Activated CD4-positive, alpha-beta T cell treated with anti-CD3 and anti-CD28 coated beads, Interleukin-2, amount 50 U/mL, for 24 hours (primary cell): ENCODE measurements around the gene MYCBP.
"Not testable (repeated sequence)": the region's sequence is repeated elsewhere in the genome, so short reads cannot be mapped to it uniquely, and the experiment has no call there.

ENCODE experiments used
- DNase-seq, 2 donors: peaks; one replicate each; pipeline ENCODE4 v3.0.0-alpha.2; 2020; ENCODE audit warnings: low read depth in 1 of 2, low spot score in 1 of 2

The MYCBP gene

DNA sequence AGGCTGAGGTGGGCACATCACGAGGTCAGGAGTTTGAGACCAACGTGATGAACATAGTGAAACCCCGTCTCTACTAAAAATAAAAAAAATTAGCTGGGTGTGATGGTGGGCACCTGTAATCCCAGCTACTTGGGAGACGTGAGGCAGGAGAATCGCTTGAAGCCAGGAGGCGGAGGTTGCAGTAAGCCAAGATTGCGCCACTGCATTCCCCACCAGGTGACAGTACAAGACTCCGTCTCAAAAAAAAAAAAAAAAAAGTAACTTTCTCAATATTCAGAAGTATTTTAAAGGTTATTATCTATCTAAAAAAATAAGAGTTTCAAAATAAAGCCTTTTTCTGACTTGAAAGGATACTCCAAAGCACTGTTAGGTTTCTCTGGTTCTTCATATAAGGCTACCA, 5.9 kb downstream of the MYCBP start:
- DNase-seq = no peak

GRCh38 chr1:38865112-38865715, 7.9 kb downstream of the MYCBP start:
- no peak for DNase-seq

- no peak for DNase-seq
Measured at GRCh38 chr1:38860454-38860795, 12.7 kb downstream of the MYCBP start.

DNA sequence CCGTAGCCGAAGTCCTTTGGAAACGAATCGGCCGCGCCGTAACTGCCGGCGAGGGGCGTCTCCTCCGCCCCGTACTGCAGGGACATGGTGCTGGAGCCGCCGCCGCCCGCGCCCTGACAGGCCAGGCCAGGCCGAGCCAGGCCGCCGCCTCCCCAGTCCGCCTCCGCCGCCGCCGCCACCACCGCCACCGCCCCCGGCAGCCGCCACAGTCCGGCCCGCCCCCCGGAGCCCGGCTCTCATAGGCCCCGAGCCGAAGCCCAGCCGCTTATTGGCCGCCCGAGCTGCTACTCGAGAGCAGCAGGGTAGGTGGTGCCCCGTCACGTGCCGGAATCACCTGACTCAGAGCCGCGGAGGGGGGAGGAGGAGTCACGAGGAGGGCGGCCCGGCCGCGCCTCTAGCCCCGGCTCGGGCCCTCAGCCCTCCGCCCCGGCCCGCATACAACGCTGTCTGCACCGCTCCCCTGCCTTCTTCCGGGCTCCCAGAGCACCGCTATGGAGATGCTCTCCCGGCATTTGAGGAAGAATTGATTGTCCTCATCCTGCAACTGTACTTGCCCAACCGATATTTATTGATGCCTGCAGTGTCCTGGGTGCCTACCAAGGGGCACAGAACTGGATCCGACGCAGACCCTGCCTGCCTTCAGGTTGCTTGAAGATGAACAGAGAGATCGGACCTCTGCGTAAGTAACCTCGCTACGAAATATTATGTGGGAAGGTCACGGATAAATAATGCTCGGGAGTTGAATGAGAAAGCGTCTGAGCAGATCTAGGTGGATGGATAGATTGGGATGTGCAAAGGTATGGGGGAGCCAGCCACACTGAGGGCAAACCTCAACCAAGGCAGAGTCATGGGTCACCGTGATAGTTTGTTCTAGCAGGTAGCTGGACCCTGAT, 13.3 kb downstream of the MYCBP start, which contains the start of gene RRAGC:
Gene RRAGC (minus strand): TSS at position 212 of the 893 bp plus-strand sequence. CDS start 126 bp downstream, at position 86.
- DNase-seq = peak; percentile 94 to 97

- peak; percentile 17 to 35 for DNase-seq
Measured at GRCh38 chr1:38858833-38859560, 14.2 kb downstream of the MYCBP start.

- no peak for DNase-seq
Measured at GRCh38 chr1:38852780-38853179, 20.4 kb downstream of the MYCBP start.

- DNase-seq = no peak
Measured at GRCh38 chr1:38848071-38848470, 25.1 kb downstream of the MYCBP start.

GRCh38 chr1:38846210-38846609, 26.9 kb downstream of the MYCBP start:
- DNase-seq = no peak

DNA sequence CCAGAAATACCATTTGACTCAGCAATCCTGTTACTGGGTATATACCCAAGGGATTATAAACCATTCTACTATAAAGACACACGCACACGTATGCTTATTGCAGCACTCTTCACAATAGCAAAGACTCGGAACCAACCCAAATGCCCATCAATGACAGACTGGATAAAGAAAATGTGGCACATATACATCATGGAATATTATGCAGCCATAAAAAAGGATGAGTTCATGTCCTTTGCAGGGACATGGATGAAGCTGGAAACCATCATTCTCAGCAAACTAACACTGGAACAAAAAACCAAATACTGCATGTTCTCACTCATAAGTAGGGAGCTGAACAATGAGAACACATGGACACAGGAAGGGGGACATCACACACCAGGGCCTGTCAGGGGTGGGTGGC, 28.1 kb downstream of the MYCBP start:
- not testable (repeated sequence) for DNase-seq

- DNase-seq = no peak
Measured at GRCh38 chr1:38840281-38840680, 32.9 kb downstream of the MYCBP start.

GRCh38 chr1:38839363-38839762, 33.8 kb downstream of the MYCBP start:
- DNase-seq = no peak

DNA sequence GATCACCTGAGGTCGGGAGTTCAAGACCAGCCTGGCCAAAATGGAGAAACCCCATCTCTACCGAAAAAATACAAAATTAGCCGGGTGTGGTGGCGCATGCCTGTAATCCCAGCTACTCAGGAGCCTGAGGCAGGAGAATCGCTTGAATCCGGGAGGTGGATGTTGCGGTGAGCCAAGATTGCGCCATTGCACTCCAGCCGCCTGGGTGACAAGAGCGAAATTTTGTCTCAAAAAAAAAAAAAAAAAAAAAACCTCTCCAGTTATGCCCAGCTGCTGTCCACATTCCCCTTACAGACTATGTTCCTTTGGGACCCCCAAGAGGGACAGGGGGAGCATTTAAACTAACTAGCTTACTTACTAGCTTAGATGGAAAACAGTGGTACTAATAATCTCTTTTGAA, 36.8 kb downstream of the MYCBP start:
- not testable (repeated sequence) for DNase-seq

DNA sequence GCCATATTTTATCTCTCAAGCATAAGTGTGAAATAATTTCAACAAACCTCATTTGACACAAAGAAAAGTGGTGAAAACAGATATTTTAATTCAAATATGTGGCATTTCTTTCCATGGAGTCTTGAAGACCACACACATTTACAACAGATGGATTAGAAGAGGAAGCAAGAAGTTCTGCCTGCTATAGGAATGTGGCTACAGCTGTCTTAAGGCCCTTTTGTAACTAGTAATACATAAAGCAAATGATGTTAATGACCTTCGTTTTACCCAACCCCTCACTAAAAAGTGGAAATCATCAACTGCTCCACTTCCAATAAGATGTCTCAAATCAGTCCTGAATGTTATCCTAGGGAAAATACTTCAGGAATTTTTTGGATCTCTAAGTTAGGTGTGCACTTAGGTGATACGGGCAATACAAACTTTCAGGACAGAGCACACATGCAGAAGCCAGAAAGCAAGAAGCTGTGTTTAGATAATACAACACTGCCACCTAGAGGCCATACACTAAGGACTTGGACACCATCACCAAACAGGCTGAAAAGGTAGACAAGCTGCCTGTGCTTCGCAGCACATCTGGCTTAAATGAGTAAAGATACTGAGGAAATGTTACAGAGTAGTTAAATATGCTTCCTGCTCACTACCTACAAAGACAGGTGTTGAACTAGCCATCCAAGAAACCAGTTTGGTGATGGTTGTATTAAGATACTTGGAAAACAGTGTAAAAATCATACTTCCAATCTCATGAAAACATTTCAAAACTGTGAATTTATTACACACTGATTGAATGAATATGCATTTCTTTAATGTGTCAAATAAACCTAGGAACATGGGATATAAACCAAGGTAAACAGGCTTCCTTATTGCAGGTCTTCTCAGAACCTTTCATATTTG, 38.0 kb downstream of the MYCBP start:
- DNase-seq = peak in 1 of 2 donors; percentile 69

- DNase-seq = no peak
Measured at GRCh38 chr1:38834221-38834782, 38.8 kb downstream of the MYCBP start.

DNA sequence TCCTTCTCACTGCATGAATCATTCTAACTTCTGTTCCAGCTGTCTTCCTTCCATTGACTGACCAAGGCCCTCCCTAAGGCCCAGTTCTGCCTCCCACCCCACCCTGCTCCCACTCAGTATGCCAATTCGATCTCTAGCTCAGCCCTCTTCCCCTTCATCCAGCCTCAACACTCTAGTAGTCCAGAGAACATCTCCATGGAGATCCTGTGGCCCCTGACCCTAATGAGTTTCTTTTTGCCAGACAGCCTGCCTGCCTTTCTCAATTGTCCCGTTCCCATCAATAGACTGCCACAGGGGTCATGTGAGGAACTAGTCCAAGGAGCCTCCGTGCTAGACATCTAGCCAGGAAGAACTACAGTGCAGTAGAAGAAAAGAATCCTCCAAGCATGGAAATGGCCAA, 40.0 kb downstream of the MYCBP start:
- DNase-seq = no peak

- DNase-seq = no peak
Measured at GRCh38 chr1:38832370-38832734, 40.8 kb downstream of the MYCBP start.

- DNase-seq = no peak
Measured at GRCh38 chr1:38831731-38832369, 41.3 kb downstream of the MYCBP start.

GRCh38 chr1:38829368-38829767, 43.8 kb downstream of the MYCBP start:
- no peak for DNase-seq

- DNase-seq = no peak
Measured at GRCh38 chr1:38827318-38827717, 45.8 kb downstream of the MYCBP start.

GRCh38 chr1:38826886-38827285, 46.3 kb downstream of the MYCBP start:
- no peak for DNase-seq
